ENCODE data around the gene NGLY1.

DNA sequence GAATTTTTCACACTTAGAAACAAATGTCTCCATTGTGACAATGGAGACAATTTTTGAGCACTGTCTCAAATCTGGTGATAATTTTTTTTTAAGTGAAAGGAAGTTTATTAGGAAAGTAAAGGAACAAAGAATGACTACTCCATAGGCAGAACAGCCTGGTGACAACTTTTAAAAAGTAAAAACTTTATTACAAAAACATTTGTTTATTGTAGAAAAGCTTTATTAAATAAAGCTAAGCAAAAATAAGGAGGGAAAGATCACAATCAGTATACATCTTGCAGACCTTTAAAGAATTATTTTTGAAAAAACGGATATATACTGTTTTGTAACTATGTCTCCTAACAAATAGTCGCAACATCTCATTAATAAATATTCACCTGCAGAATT lies 6.0 kb upstream of the NGLY1 start:
- TF ChIP-seq POLR2A (IDR thresholded peaks at IDR 0.05; ENCODE audit: low read depth) = no peak
- TF ChIP-seq, protein P1, sequence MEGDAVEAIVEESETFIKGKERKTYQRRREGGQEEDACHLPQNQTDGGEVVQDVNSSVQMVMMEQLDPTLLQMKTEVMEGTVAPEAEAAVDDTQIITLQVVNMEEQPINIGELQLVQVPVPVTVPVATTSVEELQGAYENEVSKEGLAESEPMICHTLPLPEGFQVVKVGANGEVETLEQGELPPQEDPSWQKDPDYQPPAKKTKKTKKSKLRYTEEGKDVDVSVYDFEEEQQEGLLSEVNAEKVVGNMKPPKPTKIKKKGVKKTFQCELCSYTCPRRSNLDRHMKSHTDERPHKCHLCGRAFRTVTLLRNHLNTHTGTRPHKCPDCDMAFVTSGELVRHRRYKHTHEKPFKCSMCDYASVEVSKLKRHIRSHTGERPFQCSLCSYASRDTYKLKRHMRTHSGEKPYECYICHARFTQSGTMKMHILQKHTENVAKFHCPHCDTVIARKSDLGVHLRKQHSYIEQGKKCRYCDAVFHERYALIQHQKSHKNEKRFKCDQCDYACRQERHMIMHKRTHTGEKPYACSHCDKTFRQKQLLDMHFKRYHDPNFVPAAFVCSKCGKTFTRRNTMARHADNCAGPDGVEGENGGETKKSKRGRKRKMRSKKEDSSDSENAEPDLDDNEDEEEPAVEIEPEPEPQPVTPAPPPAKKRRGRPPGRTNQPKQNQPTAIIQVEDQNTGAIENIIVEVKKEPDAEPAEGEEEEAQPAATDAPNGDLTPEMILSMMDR (IDR thresholded peaks at IDR 0.05) = no peak
